ENCODE results near the gene MED13L.

MED13L gene

DNA sequence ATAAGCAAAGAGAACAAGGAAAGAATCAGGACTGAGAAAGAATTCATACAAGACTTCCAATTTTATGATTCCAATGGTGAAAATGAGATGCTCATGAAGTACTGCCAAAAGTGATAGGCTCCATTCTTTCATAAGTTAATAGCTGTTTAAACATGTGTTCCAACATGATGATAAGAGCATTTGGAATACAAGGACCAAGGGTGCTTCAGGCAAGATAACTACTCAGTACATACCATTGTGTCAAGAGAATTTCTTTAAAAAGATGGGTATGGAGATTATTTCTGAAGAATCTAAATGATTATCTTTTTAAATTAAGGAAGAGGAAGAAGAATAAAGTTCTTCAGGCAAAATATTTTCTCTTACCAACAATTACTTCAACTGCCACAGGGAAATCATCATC is 258.1 kb downstream of the MED13L start:
- DNase-seq (ENCODE audit: low read depth, low spot score): no peak

DNA sequence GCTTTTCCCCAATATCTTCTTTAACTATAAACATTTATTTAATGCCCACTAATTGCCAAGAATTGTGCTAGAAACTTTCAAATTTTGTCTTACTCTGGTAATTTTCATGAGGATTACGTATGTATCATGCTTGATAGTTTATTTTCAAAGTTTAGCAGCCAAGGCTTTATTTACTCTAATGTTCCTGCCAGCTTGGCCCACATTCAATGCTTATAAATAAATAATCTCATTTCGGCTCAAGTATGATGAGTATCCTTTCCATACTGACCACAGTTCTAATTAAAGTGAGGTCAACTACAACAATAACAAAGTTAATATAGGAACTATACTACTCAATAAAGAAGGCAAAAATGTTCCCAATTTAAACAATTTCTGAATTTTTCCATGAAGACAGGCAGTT is 259.2 kb downstream of the MED13L start:
- DNase-seq (ENCODE audit: low read depth, low spot score): no peak

- peak; percentile 65 for DNase-seq (ENCODE audit: low read depth, low spot score)
Measured at GRCh38 chr12:116015525-116015924, 262.0 kb downstream of the MED13L start.

DNA sequence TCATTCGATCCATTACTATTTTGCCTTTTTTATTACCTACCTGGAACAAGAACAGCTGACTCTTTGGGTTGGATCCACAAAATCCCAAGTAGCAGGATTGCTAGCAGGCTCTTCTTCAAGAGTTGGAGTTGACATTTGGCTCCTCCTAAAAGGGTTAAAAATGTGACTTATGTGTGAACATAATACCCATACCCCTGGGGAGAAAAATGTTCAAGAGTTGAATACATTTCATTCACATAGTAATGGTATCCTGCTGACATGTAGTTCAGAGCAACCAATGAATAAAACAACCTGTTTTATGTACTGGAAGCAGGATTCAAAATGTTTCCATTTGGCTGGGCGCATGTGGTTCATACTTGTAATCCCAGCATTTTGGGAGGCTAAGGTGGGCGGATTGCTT is 264.7 kb downstream of the MED13L start:
- no peak for DNase-seq (ENCODE audit: low read depth, low spot score)

GRCh38 chr12:116011217-116011616 is 266.3 kb downstream of the MED13L start:
- DNase-seq (ENCODE audit: low read depth, low spot score): no peak

- no peak for DNase-seq (ENCODE audit: low read depth, low spot score)
Measured at GRCh38 chr12:116010467-116010866, 267.0 kb downstream of the MED13L start.

GRCh38 chr12:116009805-116010204 is 267.7 kb downstream of the MED13L start:
- no peak for DNase-seq (ENCODE audit: low read depth, low spot score)

DNA sequence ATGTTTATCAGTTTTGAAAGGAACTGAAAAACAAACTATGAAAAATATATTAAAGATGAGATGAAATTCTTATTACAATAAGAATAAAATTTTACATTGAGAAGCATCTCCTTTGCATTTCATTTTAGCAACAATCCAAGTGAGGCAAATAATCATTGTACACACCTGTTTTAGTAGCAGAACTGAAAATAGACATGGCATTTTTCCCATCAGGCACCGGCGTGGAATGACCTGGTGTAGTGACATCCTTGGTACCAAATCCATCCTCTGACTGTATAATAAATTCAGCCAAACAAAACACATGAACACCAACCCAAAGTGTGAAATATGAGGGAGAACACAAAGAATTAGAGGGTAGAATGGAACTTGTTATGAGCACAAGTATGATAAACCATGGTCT is 271.4 kb downstream of the MED13L start:
- no peak for DNase-seq (ENCODE audit: low read depth, low spot score)

DNA sequence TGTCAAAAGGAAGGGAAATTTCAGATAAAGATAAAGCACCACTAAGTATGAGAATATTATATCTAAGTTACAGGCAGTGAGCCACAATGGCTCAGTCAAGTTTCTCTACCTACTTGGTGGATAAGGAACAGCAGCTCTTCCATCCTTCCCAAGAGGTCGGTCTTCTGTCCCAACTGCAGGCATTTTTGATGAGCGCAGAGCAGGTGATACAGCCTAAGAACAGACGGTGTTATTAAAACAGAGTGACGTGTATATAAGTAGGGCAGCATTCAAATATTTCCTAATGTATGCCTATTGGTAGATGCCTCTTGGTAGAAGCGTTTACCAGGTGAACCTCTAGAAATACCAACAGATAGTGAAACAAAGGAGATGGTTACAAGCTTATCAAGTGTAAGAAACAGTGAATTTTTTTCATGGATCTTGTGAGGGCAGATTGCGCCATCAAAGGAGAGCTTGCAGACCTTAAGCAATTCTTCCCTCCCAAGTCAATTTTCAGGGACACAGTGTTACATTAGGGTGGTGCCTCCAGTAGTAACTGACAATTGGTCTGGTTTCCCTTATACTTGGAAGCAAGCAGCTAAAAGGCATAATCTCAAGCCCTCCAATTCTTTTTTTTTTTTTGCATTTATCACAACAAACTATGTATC is 274.5 kb downstream of the MED13L start:
- DNase-seq (ENCODE audit: low read depth, low spot score): no peak

DNA sequence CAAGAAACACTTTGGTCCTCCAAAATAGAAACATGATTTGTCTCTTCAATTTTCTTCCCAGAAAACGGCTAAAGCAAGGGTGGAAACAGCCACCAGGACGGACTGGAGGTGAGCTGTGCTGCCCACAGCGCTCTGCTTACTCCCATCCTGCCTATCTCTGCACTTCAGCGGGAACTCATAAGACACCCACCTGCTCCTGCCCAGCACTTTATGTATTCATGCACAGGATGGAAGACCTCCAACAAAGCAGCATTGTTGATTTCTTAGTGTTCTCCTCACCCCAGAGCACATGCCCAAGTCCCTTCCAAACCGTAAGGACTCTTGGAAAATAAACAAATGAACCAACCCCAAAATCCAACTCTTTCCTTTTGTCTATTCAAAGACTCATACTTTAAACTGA is 277.2 kb downstream of the MED13L start:
- no peak for DNase-seq (ENCODE audit: low read depth, low spot score)

DNA sequence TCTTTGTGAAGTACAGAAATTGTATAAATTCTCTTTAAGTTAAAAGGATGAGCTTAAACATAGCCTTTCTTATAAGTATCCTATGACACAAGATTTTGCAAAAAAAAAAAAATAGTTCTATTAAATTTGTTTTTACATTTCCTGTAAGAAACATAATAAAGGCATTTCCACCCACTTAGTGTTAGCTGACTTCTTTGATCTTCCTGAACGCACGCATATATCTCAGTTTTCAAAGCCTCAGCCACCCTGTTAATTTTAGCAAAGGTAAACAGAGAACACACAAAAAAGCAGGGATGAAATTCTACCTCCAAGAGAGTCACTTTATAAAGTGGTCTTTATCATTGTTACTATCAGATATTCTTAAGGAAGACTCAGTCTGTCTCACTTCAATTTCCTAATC is 277.9 kb downstream of the MED13L start:
- DNase-seq (ENCODE audit: low read depth, low spot score): no peak

DNA sequence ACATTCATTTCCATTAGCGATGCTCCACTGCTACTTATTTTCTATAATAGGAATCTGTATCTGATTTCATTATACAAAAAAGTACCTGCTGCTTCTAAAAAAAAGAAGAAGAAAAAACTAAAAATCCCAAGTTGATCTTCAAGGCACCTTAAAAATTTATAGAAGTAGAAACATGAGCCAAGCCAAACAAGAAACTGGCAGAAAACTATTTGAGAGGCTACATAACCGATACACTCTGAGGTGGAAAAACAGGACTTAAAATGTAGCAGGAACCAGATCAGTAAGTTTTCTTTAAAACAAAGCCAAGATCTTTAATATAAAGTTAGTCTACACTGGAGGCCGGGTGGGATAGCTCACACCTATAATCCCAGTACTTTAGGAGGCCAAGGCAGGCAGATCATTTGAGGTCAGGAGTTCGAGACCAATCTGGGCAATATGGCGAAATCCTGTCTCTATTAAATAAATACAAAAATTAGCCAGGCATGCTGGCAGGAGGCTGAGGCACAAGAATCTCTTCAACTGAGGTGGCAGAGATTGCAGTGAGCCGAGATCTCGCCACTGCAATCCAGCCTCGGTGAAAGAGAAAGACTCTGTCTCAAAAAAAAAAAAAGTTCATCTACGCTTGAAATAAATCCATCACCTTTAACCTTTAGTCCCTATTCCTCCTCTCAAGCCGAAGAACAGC is 278.6 kb downstream of the MED13L start:
- DNase-seq (ENCODE audit: low read depth, low spot score): peak; percentile 34

DNA sequence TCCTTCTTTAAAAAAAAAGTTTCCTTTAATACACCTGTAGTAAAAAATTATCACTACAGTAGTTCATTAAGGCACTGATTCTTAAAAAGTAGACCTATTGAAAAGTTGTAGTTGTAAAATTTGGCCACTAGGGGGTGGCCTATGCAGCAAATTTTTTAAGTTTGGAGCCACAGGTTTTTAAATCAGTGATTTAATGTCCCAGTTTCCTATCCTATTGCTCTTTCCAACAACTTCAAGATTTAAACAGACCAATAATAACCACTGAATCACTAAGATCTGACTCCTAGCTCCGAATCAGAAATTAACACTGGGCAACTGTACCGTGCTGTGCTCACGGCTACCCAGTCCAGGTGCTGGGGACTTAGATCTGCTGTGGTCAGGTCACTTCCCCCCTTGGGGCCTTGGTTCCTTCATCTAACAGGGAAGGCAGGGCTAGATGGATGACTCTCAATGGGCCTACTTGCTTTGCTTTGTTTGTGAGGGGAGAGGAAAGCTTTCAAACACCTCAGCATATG is 279.3 kb downstream of the MED13L start:
- DNase-seq (ENCODE audit: low read depth, low spot score): peak; percentile 75

GRCh38 chr12:115993737-115994136 is 283.8 kb downstream of the MED13L start:
- no peak for DNase-seq (ENCODE audit: low read depth, low spot score)

GRCh38 chr12:115990241-115990640 is 287.3 kb downstream of the MED13L start:
- DNase-seq (ENCODE audit: low read depth, low spot score): no peak

DNA sequence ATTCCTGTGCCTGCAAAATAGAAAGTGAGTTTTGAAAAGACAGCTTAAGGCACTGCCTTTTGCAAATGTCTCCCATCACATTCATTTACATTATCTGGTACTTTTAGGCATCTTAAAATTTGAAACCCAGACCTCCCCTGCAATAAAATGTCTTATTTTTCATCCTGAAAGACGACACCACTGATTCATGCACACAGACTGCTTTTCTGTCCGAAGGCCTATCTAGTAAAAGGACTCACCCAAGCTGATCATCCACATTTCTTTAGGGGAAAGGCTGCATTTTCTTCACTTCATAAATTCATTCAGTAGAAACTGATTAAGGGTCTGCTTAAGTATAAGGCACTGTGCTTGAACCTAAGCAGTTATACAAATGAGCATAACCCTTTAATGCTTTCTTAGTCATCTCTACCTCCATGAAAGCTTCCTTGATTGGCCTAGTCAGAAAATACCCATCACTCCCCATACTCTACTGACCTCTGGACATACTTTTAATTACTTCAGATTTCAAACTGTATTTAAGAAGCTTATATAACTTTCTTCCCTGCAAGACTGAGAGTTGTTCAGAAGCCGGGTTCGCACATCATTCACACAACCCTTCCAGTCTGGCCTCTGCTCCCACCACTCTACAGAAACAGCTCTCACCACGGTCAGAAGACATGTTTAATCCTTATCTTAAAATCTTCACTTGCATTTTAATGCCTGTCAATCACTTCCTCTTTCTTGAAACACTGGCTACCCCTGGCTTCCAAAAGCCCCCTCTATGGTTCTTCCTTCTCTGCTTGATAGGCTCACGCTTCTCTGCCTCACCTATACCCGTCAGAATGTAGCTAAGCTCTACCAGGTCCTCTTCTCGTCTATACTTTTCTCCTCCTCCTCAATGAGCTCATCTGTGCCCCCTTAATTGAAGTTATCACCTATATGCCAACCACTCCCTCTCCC is 288.6 kb downstream of the MED13L start:
- no peak for DNase-seq (ENCODE audit: low read depth, low spot score)

GRCh38 chr12:115988212-115988611 is 289.3 kb downstream of the MED13L start:
- DNase-seq (ENCODE audit: low read depth, low spot score): no peak

DNA sequence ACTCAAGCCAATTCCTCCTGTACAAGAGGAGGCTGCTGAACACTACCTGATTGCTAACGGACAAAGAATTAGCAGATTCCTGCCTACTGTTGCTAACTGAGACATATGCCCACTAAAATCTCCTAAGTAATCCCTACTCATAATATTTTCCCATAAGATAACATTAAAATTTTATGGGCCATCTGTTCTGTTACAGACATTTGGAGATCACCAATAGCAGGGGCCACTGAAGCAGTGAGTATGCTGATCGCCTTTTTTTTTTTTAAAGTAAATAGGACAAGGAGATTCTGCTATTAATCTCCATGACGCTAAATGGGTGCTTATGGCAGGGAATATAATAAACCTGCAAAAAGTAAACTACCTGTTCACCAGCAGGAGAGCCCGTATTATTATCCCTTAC is 292.9 kb downstream of the MED13L start:
- no peak for DNase-seq (ENCODE audit: low read depth, low spot score)

DNA sequence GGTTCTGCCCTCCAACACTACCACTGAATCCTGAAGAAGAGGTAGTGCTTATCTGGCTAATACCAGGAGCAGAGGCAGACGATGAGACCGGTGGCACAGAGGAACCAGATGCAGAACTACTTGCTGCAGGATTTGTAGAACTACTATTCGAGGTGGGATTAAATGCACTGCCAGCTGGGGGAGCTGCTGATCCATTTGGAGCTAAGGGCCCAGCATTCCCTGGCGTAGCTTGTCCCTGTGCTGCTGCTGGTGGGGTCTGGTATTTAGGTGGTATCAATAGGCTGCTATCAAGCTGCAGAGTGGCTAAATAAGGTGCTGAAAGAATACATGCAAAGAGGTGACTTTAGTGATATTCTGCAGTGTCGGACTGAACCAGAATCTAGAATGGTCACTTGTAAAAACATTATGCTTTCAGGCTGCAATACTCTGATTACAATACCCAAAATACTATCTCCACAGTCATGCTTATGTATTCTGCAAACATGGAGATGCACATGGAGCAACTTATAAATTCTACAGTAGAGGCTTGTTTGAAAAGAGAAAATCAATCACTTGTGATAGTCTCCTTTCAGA is 294.2 kb downstream of the MED13L start:
- DNase-seq (ENCODE audit: low read depth, low spot score): no peak

GRCh38 chr12:115980339-115980738 is 297.2 kb downstream of the MED13L start:
- no peak for DNase-seq (ENCODE audit: low read depth, low spot score)

DNA sequence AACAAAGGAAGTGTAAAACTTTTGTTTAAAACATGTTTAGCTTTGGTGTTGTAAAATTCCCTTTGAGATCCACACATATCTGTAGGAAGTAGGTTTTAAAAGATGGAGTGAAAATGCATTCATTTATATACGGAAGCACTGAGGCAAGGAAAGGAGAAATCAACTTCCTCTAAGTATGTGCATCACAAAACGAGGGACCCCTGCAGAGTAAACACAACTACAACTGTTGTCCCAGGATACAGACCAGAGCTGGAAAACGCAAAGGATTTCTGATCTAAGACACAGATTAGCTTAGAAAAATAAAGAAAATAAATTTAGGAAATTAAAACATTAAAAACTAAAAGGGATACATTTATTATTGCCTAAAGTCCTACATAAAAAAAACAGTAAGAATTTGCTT is 297.6 kb downstream of the MED13L start:
- DNase-seq (ENCODE audit: low read depth, low spot score): no peak

- no peak for DNase-seq (ENCODE audit: low read depth, low spot score)
Measured at GRCh38 chr12:115979351-115979750, 298.1 kb downstream of the MED13L start.
